HG02884 (cell line): ENCODE measurements around the gene SNAI3.
"Not testable (repeated sequence)": the region's sequence is repeated elsewhere in the genome, so short reads cannot be mapped to it uniquely, and the experiment has no call there.

Source experiments
- ATAC-seq: cut with Tn5 transposase; IDR thresholded peaks from one replicate; pipeline ENCODE4 v1.9.1; 2021; ENCODE audit warnings: mild to moderate bottlenecking, moderate library complexity; ENCODE audit not compliant: unreplicated experiment

The SNAI3 gene

GRCh38 chr16:88671806-88672205 lies 14.5 kb downstream of the SNAI3 start:
- ATAC-seq, result no peak

GRCh38 chr16:88669980-88670379 lies 16.3 kb downstream of the SNAI3 start:
- no peak for ATAC-seq

GRCh38 chr16:88669493-88669892 lies 16.8 kb downstream of the SNAI3 start:
- not testable (repeated sequence) for ATAC-seq

- no peak for ATAC-seq
These were observed 18.8 kb downstream of the SNAI3 start for GRCh38 chr16:88667461-88667860.

- no peak for ATAC-seq
These were observed 20.7 kb downstream of the SNAI3 start for GRCh38 chr16:88665570-88665969.

- ATAC-seq, result no peak
These were observed 21.2 kb downstream of the SNAI3 start for GRCh38 chr16:88665148-88665547.

GRCh38 chr16:88662843-88663606 lies 23.3 kb downstream of the SNAI3 start, which contains the start of gene MVD:
TSS of gene MVD (minus strand) at chr16:88663091. CDS start at chr16:88663080, 11 bp downstream.
- ATAC-seq, result peak; percentile 92

GRCh38 chr16:88662222-88662842 lies 24.0 kb downstream of the SNAI3 start:
- no peak for ATAC-seq

GRCh38 chr16:88661468-88661867 lies 24.8 kb downstream of the SNAI3 start:
- no peak for ATAC-seq

GRCh38 chr16:88659160-88659559 lies 27.1 kb downstream of the SNAI3 start:
- no peak for ATAC-seq

- no peak for ATAC-seq
These were observed 27.6 kb downstream of the SNAI3 start for GRCh38 chr16:88658714-88659113.

GRCh38 chr16:88657371-88657770 lies 28.9 kb downstream of the SNAI3 start:
- ATAC-seq, result no peak

- no peak for ATAC-seq
These were observed 29.9 kb downstream of the SNAI3 start for GRCh38 chr16:88656291-88656980.

GRCh38 chr16:88655733-88656281 lies 30.5 kb downstream of the SNAI3 start:
- ATAC-seq, result no peak

- ATAC-seq, result no peak
These were observed 31.1 kb downstream of the SNAI3 start for GRCh38 chr16:88655053-88655732.

- ATAC-seq, result no peak
These were observed 31.8 kb downstream of the SNAI3 start for GRCh38 chr16:88654363-88655052.

- ATAC-seq, result no peak
These were observed 32.5 kb downstream of the SNAI3 start for GRCh38 chr16:88653596-88654362.

GRCh38 chr16:88653101-88653500 lies 33.2 kb downstream of the SNAI3 start:
- ATAC-seq, result no peak

- ATAC-seq, result no peak
These were observed 33.6 kb downstream of the SNAI3 start for GRCh38 chr16:88652762-88653063.
